RKO (cell line): Measurements from ENCODE around the gene SLC9A9.
A peak's percentile ranks its signal among the peaks of the same experiment; 100 is the strongest.
"Not testable (repeated sequence)": the region's sequence is repeated elsewhere in the genome, so short reads cannot be mapped to it uniquely, and the experiment has no call there.

Experiments used
- DNase-seq: peaks from one replicate; pipeline ENCODE4 v3.0.0-alpha.2; 2016; ENCODE audit warnings: low spot score

SLC9A9 gene

GRCh38 chr3:143450632-143451031, 397.6 kb downstream of the SLC9A9 start:
- no peak for DNase-seq

GRCh38 chr3:143447491-143447890, 400.8 kb downstream of the SLC9A9 start:
- DNase-seq: no peak

GRCh38 chr3:143445118-143445517, 403.1 kb downstream of the SLC9A9 start:
- DNase-seq: peak; percentile 20

- peak; percentile 98 for DNase-seq
These were observed 404.4 kb downstream of the SLC9A9 start for GRCh38 chr3:143443851-143444331.

- DNase-seq: no peak
These were observed 405.3 kb downstream of the SLC9A9 start for GRCh38 chr3:143442814-143443447.

- DNase-seq: no peak
These were observed 406.6 kb downstream of the SLC9A9 start for GRCh38 chr3:143441516-143442171.

GRCh38 chr3:143439817-143440216, 408.5 kb downstream of the SLC9A9 start:
- no peak for DNase-seq

- DNase-seq: no peak
These were observed 410.9 kb downstream of the SLC9A9 start for GRCh38 chr3:143437405-143437804.

- peak; percentile 7 for DNase-seq
These were observed 411.9 kb downstream of the SLC9A9 start for GRCh38 chr3:143436231-143436930.

- no peak for DNase-seq
These were observed 414.4 kb downstream of the SLC9A9 start for GRCh38 chr3:143433787-143434378.

GRCh38 chr3:143431298-143431697, 417.0 kb downstream of the SLC9A9 start:
- not testable (repeated sequence) for DNase-seq

GRCh38 chr3:143430568-143430967, 417.7 kb downstream of the SLC9A9 start:
- no peak for DNase-seq

GRCh38 chr3:143429628-143430514, 418.4 kb downstream of the SLC9A9 start:
- no peak for DNase-seq

GRCh38 chr3:143428294-143428693, 420.0 kb downstream of the SLC9A9 start:
- DNase-seq: no peak

GRCh38 chr3:143427631-143428030, 420.6 kb downstream of the SLC9A9 start:
- no peak for DNase-seq

GRCh38 chr3:143424874-143425273, 423.4 kb downstream of the SLC9A9 start:
- no peak for DNase-seq

- no peak for DNase-seq
These were observed 426.7 kb downstream of the SLC9A9 start for GRCh38 chr3:143421556-143421955.

GRCh38 chr3:143419611-143420010, 428.7 kb downstream of the SLC9A9 start:
- no peak for DNase-seq

GRCh38 chr3:143418391-143418790, 429.9 kb downstream of the SLC9A9 start:
- DNase-seq: no peak

GRCh38 chr3:143416229-143416628, 432.0 kb downstream of the SLC9A9 start:
- no peak for DNase-seq

GRCh38 chr3:143414571-143415253, 433.6 kb downstream of the SLC9A9 start:
- DNase-seq: no peak
